ENCODE data around the gene CCDC9. TPM values are rescaled to one million over a fixed set of nuclear protein-coding genes. Genes with fewer than 3 reads are reported as not detected.
A peak's percentile ranks its signal among the peaks of the same experiment; 100 is the strongest.
"Not testable (repeated sequence)": the region's sequence is repeated elsewhere in the genome, so short reads cannot be mapped to it uniquely, and the experiment has no call there.

Gene CCDC9
- total RNA-seq, 1 donor from 2014 or later: 47.1 TPM

GRCh38 chr19:47243364-47243775 is 13.0 kb upstream of the CCDC9 start:
- DNase-seq (no peak), ATAC-seq (ENCODE audit: low read depth) (no peak)
- Mint-ChIP-seq H3K27me3 (peaks cover 7% of the 10 kb centered on the region), H3K36me3 (ENCODE audit: low read depth) (no peaks in the 10 kb centered on the region), H3K4me3 (peak overlapping the region; percentile 86), H3K27ac (peak overlapping the region; percentile 90), H3K9me3 (no peaks in the 10 kb centered on the region), H3K4me1 (peaks cover 33% of the 10 kb centered on the region)
- no peak for TF ChIP-seq CTCF (IDR thresholded peaks at IDR 0.05)
- POLR2A ChIA-PET: interaction anchor here (0.9 to 6.4 kb wide), 10 partner anchors 10 to 130 kb away, joined by 3 to 156 read pairs (median 16); partner anchors contain the start of genes CCDC9, INAFM1 and ZC3H4
- CTCF ChIA-PET: interaction anchor here (1.2 to 6.8 kb wide), 10 partner anchors 10 to 231 kb away, joined by 3 to 378 read pairs (median 15); partner anchors contain the start of genes CCDC9 and SAE1
- intact Hi-C loops (cut with micrococcal nuclease): no loop called here

DNA sequence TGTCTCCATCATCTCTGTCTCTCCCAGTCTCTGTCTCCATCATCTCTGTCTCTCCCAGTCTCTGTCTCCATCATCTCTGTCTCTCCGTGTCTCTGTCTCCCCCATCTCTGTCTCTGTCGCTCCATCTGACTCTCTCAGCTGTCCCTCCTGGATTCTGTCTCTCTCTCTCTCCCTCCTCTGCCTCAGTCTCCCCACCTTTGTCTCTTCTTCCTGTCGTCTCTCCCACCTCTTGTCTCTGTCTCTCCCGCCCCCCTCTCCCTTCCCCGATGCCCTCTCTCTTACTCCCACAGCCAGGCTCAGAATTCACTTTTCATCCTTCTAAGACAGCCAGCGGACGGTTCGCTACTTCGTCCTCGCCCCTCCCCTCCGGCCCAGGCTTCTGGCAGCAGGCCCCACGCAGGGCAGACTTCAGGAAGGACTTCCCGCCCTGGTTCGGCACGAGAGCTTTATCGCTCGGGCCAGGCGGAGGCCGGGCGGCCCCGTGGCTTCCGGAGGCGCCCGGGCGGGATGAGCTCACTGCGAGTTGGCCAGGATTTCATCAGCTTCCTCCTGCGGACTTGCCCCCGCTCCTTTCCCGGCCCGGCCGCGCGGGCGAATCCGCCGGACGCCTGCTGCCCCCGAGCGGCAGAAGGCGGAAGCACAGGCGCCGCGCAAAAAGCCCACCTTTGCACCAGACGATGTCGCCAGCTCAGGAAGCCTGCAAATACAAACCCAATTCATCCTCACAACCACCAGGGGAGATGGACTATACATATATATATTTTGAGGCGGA is 12.4 kb upstream of the CCDC9 start:
- H3K4me3 Mint-ChIP-seq: peak overlapping the region; percentile 86
- peak; percentile 70 for ATAC-seq (ENCODE audit: low read depth)
- H3K27ac Mint-ChIP-seq: peak overlapping the region; percentile 90
- peak; percentile 92 for DNase-seq
- intact Hi-C loops (cut with micrococcal nuclease): loop anchor here (1.0 kb wide), 6 partner anchors 12 to 114 kb away; partner anchors contain the start of genes BBC3, CCDC9 and SAE1
- H3K36me3 Mint-ChIP-seq (ENCODE audit: low read depth): no peaks in the 10 kb centered on the region
- POLR2A ChIA-PET: interaction anchor here (0.6 to 6.4 kb wide), 19 partner anchors 12 to 940 kb away, joined by 3 to 156 read pairs (median 8); partner anchors contain the start of genes CCDC9, DHX34, INAFM1 and SLC1A5
- no peaks in the 10 kb centered on the region for H3K9me3 Mint-ChIP-seq
- CTCF ChIA-PET: interaction anchor here (0.7 to 6.8 kb wide), 27 partner anchors 9 to 387 kb away, joined by 3 to 378 read pairs (median 7); partner anchors contain the start of genes CCDC9, SAE1 and ZC3H4
- peaks cover 7% of the 10 kb centered on the region for H3K27me3 Mint-ChIP-seq
- H3K4me1 Mint-ChIP-seq: peaks cover 29% of the 10 kb centered on the region
- TF ChIP-seq CTCF (IDR thresholded peaks at IDR 0.05): peak; percentile 47

DNA sequence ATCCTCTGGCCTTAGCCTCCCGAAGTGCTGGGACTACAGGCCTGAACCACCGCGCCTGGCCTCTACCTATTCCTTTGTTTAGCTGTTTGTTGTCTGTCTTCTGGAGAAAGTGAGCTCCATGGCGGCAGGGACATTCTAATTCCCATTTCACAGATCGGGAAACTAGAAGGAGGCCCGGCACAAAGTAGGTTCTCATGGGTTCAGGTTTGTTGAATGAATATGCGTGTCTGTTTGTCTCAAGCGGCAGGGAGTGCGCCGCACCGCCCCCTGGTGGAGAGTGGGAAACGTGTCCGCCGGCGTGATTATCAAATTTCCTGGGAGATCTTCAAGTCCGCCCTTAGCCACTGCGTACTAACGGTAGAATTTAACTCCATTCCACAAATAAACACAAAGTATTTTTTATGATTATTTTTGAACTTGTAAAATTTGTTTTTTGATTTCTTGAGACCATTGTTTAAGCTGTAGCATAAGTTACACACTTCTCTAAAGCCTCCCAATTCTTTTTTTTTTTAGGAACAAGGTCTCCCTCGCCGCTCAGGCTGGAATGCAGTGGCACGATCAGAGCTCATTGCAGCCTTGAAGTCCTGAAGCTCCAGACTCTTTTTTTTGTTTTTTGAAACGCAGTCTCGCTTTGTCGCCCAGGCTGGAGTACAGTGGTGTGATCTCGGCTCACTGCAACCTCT is 8.9 kb upstream of the CCDC9 start:
- Mint-ChIP-seq H3K4me1 (peaks cover 20% of the 10 kb centered on the region), H3K4me3 (no peak overlapping the region), H3K9me3 (no peaks in the 10 kb centered on the region), H3K27me3 (peaks cover 8% of the 10 kb centered on the region), H3K27ac (peak overlapping the region; percentile 62), H3K36me3 (ENCODE audit: low read depth) (no peaks in the 10 kb centered on the region)
- ChIA-PET POLR2A (interaction anchor here (0.6 to 6.4 kb wide), 5 partner anchors 9 to 134 kb away, joined by 3 to 152 read pairs (median 4); partner anchors contain the start of genes CCDC9 and ZC3H4), CTCF (interaction anchor here (0.7 to 6.8 kb wide), 12 partner anchors 9 to 651 kb away, joined by 3 to 378 read pairs (median 4); partner anchors contain the start of genes CCDC9 and SAE1)
- TF ChIP-seq CTCF (IDR thresholded peaks at IDR 0.05): peak; percentile 57
- intact Hi-C loops (cut with micrococcal nuclease): loop anchor here (1.0 kb wide), 2 partner anchors 168 to 234 kb away; no protein-coding TSS in a partner anchor
- peak; percentile 75 for DNase-seq
- ATAC-seq (ENCODE audit: low read depth): no peak

GRCh38 chr19:47253016-47253415 is 3.3 kb upstream of the CCDC9 start:
- H3K4me1 Mint-ChIP-seq: peaks cover 17% of the 10 kb centered on the region
- H3K27ac Mint-ChIP-seq; H3K27me3 Mint-ChIP-seq; H3K4me3 Mint-ChIP-seq; DNase-seq; ATAC-seq (ENCODE audit: low read depth); intact Hi-C loops (cut with micrococcal nuclease); H3K9me3 Mint-ChIP-seq: not testable (repeated sequence)
- ChIA-PET POLR2A (interaction anchor here (0.6 kb wide), 1 partner anchor 1060 kb away, joined by 3 read pairs; no protein-coding TSS in a partner anchor), CTCF (interaction anchor here (1.8 kb wide), 1 partner anchor 9 kb away, joined by 9 read pairs; no protein-coding TSS in a partner anchor)
- peaks cover 17% of the 10 kb centered on the region for H3K36me3 Mint-ChIP-seq (ENCODE audit: low read depth)

- H3K36me3 Mint-ChIP-seq (ENCODE audit: low read depth): peaks cover 19% of the 10 kb centered on the region
- no peak overlapping the region for H3K4me3 Mint-ChIP-seq
- ChIA-PET POLR2A (interaction anchor here (0.6 to 1.0 kb wide), 2 partner anchors 140 to 1060 kb away, joined by 3 read pairs; partner anchors contain the start of gene ZC3H4), CTCF (interaction anchor here (1.8 kb wide), 1 partner anchor 9 kb away, joined by 9 read pairs; no protein-coding TSS in a partner anchor)
- intact Hi-C loops (cut with micrococcal nuclease): no loop called here
- peaks cover 1% of the 10 kb centered on the region for H3K27me3 Mint-ChIP-seq
- no peaks in the 10 kb centered on the region for H3K9me3 Mint-ChIP-seq
- H3K4me1 Mint-ChIP-seq: peaks cover 19% of the 10 kb centered on the region
- no peak for TF ChIP-seq CTCF (IDR thresholded peaks at IDR 0.05)
- no peak overlapping the region for H3K27ac Mint-ChIP-seq
- ATAC-seq (ENCODE audit: low read depth): no peak
- no peak for DNase-seq
These were observed 2.9 kb upstream of the CCDC9 start for GRCh38 chr19:47253467-47253881.

Measured in activated B cell treated with CpG ODN at 0.5 μM for 24 hours (primary cell).